GM06990 (cell line): Measurements from ENCODE around the gene OTULINL.

Experiments used
- DNase-seq: peaks from one replicate; pipeline ENCODE4 v3.0.0-alpha.2; 2011; ENCODE audit not compliant: insufficient read length; ENCODE audit errors: extremely low read depth
- H3K27me3 ChIP-seq: replicated peaks from 2 replicates; pipeline ENCODE4 v1.6.0; 2011; ENCODE audit warnings: low read length; ENCODE audit not compliant: control insufficient read depth, insufficient read depth
- H3K36me3 ChIP-seq: 2 replicates; pipeline ENCODE4 v1.5.1; 2011; ENCODE audit warnings: low read length; ENCODE audit not compliant: control insufficient read depth, insufficient read depth
- H3K4me3 ChIP-seq: replicated peaks from 2 replicates; pipeline ENCODE4 v1.5.1; 2011; ENCODE audit warnings: low read depth, mild to moderate bottlenecking, control low read depth, low read length
- TF ChIP-seq, protein P1 (sequence below): IDR thresholded peaks from 2 replicates; pipeline ENCODE4 v1.5.1; 2011; ENCODE audit warnings: low read length, control low read depth, mild to moderate bottlenecking, inconsistent platforms; ENCODE audit not compliant: insufficient read depth, poor library complexity, severe bottlenecking

OTULINL gene

DNA sequence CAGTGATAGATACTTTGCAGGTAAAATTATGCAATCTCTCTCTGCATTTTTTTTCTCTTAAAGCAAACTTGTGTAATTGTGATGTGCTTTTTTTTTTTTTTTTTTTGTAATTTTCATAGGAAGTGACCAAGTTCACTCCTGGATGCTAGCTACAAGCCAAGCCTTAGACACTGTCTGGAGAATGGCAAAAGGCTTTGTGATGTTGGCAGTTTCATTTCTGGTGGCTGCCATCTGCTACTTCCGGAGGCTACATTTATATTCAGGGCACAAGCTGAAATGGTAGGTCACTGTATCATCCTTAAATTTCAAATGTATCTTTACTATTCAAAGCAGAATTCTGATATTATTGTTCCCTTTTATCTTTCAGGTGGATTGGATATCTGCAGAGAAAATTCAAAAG is 19.3 kb downstream of the OTULINL start:
- Histone ChIP-seq H3K36me3 (no peaks in the 10 kb centered on the region), H3K4me3 (no peak overlapping the region), H3K27me3 (no peaks in the 10 kb centered on the region)
- TF ChIP-seq, protein P1, sequence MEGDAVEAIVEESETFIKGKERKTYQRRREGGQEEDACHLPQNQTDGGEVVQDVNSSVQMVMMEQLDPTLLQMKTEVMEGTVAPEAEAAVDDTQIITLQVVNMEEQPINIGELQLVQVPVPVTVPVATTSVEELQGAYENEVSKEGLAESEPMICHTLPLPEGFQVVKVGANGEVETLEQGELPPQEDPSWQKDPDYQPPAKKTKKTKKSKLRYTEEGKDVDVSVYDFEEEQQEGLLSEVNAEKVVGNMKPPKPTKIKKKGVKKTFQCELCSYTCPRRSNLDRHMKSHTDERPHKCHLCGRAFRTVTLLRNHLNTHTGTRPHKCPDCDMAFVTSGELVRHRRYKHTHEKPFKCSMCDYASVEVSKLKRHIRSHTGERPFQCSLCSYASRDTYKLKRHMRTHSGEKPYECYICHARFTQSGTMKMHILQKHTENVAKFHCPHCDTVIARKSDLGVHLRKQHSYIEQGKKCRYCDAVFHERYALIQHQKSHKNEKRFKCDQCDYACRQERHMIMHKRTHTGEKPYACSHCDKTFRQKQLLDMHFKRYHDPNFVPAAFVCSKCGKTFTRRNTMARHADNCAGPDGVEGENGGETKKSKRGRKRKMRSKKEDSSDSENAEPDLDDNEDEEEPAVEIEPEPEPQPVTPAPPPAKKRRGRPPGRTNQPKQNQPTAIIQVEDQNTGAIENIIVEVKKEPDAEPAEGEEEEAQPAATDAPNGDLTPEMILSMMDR: no peak
- no peak for DNase-seq

DNA sequence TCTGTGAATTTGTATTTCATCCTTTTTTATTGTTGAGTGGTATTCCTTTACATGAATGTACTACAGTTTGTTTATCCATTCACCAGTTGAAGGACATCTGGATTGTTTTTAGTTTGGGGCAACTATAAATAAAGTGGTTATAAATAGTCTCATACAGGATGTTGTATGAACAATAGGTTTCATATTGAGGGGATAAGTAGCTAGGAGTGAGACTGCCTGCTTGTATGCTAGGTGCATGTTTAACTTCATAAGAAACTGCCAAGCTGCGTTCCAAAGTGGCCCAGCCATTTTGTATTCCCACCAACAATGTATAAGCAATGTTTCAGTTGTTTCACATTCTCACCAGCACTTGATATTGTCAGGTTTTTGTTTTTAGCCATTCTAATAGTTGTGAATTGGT is 21.5 kb downstream of the OTULINL start:
- Histone ChIP-seq H3K27me3 (no peaks in the 10 kb centered on the region), H3K36me3 (no peaks in the 10 kb centered on the region), H3K4me3 (no peak overlapping the region)
- DNase-seq: no peak
- TF ChIP-seq, protein P1: no peak

DNA sequence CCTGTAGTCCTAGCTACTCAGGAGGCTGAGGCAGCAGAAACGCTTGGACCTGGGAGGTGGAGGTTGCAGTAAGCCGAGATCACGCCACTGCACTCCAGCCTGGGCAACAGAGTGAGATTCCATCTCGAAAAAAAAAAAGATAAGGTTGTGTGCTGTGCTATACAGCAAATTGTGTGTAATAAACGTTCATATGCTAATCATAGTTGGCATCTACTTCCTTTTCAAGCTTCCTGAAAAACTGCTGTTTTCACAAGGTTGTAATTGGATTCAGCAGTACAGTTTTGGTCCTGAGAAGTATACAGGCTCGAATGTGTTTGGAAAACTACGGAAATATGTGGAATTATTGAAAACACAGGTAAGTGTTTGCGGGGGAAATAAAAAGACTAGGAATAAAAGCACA is 25.5 kb downstream of the OTULINL start:
- TF ChIP-seq, protein P1: no peak
- Histone ChIP-seq H3K4me3 (no peak overlapping the region), H3K27me3 (no peaks in the 10 kb centered on the region), H3K36me3 (no peaks in the 10 kb centered on the region)
- DNase-seq: no peak

DNA sequence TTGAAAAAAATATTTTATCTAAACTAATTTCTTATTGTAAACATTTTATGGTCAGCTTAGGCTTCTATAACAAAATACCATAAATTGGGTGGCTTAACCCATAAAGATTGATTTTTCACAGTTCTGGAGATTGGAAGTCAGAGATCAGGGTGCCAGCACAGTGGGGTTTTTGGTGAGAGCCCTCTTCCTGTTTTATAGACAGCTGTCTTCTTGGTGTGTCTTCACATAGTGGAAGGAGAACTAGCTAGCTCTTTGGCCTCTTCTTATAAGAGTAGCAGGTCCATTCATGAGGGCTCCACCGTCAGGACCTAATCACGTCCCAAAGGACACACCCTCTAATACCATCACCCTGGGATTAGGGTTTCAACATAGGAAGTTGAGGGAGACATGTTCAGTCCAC is 26.6 kb downstream of the OTULINL start:
- TF ChIP-seq, protein P1: no peak

DNA sequence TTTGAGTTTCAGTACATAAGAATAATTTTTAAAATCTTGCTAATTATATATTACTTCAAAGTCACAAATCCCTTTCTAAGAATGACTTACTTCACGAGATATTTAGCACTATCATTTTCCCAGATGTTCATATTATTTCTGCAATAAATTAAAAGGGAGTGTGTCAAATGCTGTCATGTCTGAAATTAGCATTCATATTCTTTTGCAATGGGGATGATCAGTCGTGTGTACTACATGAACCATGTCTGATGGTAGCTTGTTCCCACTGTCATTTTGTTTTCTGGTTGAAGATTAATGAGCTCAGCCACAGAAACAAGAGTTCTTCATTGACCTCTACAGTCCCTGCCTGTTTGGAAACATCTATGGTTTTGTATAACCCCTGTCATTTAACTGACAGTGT is 30.1 kb downstream of the OTULINL start:
- no peaks in the 10 kb centered on the region for H3K27me3 ChIP-seq
- H3K36me3 ChIP-seq: no peaks in the 10 kb centered on the region
- DNase-seq: no peak
- H3K4me3 ChIP-seq: no peak overlapping the region
- TF ChIP-seq, protein P1: no peak

More for the DNA sequence above, 26.6 kb downstream of the OTULINL start:
- DNase-seq: no peak
- Histone ChIP-seq H3K27me3 (no peaks in the 10 kb centered on the region), H3K4me3 (no peak overlapping the region), H3K36me3 (no peaks in the 10 kb centered on the region)

DNA sequence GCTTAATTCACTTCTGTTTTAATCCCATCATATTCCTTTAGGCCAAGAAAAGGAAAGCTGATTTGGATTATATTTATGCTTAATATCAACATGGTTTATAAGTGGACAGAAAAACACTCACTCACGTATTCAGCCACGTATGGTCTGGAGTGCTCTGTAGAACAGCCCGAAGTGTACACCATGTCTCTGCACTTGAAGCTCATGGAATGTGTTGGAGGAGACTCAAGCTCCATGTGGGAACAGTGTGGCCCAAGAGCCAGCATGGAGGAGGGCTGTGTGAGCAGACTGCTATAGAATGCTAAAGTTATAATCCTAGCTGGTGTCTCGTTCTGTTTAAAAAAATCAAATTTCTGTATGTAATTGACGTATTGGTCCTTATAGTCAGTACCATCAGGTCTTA is 32.9 kb downstream of the OTULINL start:
- Histone ChIP-seq H3K36me3 (no peaks in the 10 kb centered on the region), H3K4me3 (no peak overlapping the region), H3K27me3 (no peaks in the 10 kb centered on the region)
- no peak for DNase-seq
- TF ChIP-seq, protein P1: no peak
